8988T (cell line): ENCODE results near the gene KLF4.

Experiments
- DNase-seq: peaks from one replicate; pipeline ENCODE4 v3.0.0; 2011

KLF4 gene

DNA sequence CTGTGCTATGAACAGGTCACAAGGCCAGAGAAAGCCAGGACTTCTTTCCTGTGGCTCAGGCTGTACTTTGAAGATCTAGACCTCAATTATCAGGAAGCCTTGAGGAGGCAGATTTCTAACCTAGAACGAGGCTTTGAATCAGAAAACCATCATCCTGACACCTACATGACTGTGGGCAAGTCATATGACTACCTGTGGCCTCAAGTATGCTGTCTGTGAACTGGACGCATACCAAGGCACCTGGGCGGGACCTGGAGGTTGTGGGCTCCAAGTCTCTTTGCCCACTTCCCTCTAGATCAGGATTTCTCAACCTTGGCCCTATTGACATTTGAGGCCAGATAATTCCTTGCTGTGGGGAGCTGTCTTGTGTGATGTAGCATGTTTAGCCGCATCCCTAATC is 42.5 kb downstream of the KLF4 start:
- no peak for DNase-seq

DNA sequence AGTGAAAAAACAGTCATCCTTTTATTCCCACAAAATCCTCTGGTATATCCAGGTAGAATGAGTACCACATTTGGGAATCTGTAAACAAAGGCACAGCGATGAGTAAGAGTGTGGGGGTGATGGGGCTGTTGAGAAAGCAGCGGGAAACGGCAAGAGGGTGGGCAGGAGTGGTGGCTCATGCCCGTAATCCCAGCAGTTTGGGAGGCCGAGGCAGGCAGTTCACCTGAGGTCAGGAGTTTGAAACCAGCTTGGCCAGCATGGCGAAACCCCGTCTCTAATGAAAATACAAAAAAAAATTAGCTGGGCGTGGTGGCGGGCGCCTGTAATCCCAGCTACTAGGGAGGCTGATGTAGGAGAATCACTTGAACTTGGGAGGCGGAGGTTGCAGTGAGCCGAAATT is 43.1 kb downstream of the KLF4 start:
- DNase-seq, result no peak

- no peak for DNase-seq
Measured at GRCh38 chr9:107443786-107444185, 45.8 kb downstream of the KLF4 start.

DNA sequence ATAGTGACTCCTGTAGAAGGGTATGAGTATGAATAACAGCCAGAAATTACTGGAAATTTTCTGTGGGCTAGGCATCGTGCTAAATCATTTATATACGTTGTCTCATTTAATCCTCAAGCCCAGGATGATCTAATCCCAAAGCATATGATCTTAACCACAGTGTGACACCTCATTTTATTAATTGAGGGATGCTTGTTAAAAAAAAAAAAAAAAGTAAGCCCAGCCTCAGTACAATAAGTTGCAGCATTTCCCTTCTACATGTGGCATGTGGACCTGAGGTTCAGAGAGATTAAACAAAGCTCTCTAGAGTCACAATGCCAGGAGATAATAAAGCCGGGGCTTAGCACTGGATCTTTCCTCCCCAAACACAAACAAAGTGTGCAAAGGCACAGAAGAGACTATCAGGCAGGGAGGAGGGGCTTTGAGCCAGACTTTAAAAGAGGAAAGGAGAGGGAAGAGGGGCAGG is 49.5 kb downstream of the KLF4 start:
- no peak for DNase-seq

- no peak for DNase-seq
Measured at GRCh38 chr9:107438211-107439031, 51.1 kb downstream of the KLF4 start.

DNA sequence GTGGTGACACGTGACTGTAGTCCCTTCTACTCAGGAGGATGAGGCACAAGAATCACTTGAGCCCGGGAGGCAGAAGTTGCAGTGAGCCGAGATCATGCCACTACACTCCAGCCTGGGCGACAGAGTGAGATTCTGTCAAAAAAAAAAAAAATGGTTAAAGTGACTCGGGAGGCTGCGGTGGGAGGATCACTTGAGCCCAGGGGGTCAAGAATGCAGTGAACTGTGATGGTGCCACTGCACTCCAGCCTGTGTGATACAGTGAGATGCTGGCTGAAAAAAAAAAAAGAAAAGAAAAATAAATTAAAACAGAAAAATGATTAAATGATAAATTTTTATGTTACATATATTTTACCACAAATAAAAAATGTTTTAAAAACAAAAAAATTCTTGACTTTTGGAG is 51.9 kb downstream of the KLF4 start:
- DNase-seq, result no peak

GRCh38 chr9:107435415-107435814 is 54.2 kb downstream of the KLF4 start:
- no peak for DNase-seq
